K562 (cell line): ENCODE results near the gene SEL1L. TPM values are rescaled to one million over a fixed set of nuclear protein-coding genes. Genes with fewer than 3 reads are reported as not detected.

Experiments used
- ATAC-seq: fragments of 200-7000 bp; cut with Tn5 transposase; 3 replicates; pipeline ENCODE4 v1.9.1; 2020; ENCODE audit warnings: moderate library complexity
- BruUV-seq: library from RNA; stranded (reverse); fragments of 400-500 nt; replicated peaks from 2 replicates; lab custom pipeline; 2021; lab: Mats Ljungman, UMichigan
- CTCF ChIA-PET: fragments of 300-600 bp; formaldehyde crosslinking; extraction: SDS; loops from one replicate; lab custom pipeline; 2021; ENCODE audit warnings: low intra/inter-chr PET ratio; lab: Yijun Ruan, JAX
- POLR2A ChIA-PET: fragments of 300-600, 350-650 bp; sonication (Branson Sonifier 250); formaldehyde crosslinking; extraction: SDS; loops from one replicate; lab custom pipeline; 2021; ENCODE audit warnings: antibody characterized with exemption, inconsistent platforms; lab: Yijun Ruan, JAX
- DNase-seq, 4 experiments: peaks; one replicate each; pipeline versions ENCODE4 v3.0.0 to v3.0.0-alpha.2; 2011 to 2018; ENCODE audit warnings: low spot score in 3 of 4, mixed read lengths in 3 of 4; ENCODE audit errors: extremely low read depth in 1 of 4
- FAIRE-seq: peaks from 2 replicates; lab custom pipeline; 2011; peaks lifted over from hg19 to GRCh38; lab: Jason Lieb, UNC
- H2AFZ ChIP-seq: 2 replicates; pipeline ENCODE4 v1.6.0; 2011; ENCODE audit warnings: low read depth, low read length, control low read depth, inconsistent platforms
- H3K27ac ChIP-seq: fragments of 200-600 bp; 3 replicates; pipeline ENCODE4 v1.8.0; 2011; ENCODE audit warnings: low read depth, mild to moderate bottlenecking, control low read depth, inconsistent platforms, low read length, moderate library complexity, mixed read lengths; ENCODE audit errors: extremely low read depth
- H3K27me3 ChIP-seq, 2 experiments: fragments of 300-600 bp in 1 of 2; 2 replicates in 1 of 2; 3 replicates in 1 of 2; pipeline versions ENCODE4 v1.6.0 to v1.8.0; 2011; ENCODE audit warnings: inconsistent platforms in 2 of 2, low read length in 2 of 2, mild to moderate bottlenecking in 1 of 2, mixed read lengths in 1 of 2, moderate library complexity in 1 of 2; ENCODE audit not compliant: control insufficient read depth in 2 of 2, insufficient read depth in 2 of 2
- H3K36me3 ChIP-seq: fragments of 300-600 bp; 3 replicates; pipeline ENCODE4 v1.8.0; 2011; ENCODE audit warnings: mild to moderate bottlenecking, low read length, inconsistent platforms; ENCODE audit not compliant: control insufficient read depth, insufficient read depth
- H3K4me1 ChIP-seq, 2 experiments: fragments of 200-600 bp in 1 of 2; replicated peaks in 1 of 2; 2 replicates in 1 of 2; 3 replicates in 1 of 2; pipeline versions ENCODE4 v1.5.1 to v1.8.0; 2011; ENCODE audit warnings: inconsistent platforms in 2 of 2, low read length in 2 of 2, mild to moderate bottlenecking in 1 of 2, mixed read lengths in 1 of 2, moderate library complexity in 1 of 2; ENCODE audit not compliant: control insufficient read depth in 2 of 2, insufficient read depth in 2 of 2
- H3K4me2 ChIP-seq: 2 replicates; pipeline ENCODE4 v1.6.1; 2011; ENCODE audit warnings: low read length, control low read depth, inconsistent platforms, mixed read lengths; ENCODE audit not compliant: insufficient read depth
- H3K4me3 ChIP-seq: fragments of 200-600 bp; sonication (generic), shearing (Covaris generic); 2 replicates; pipeline ENCODE4 v1.5.1; 2016; ENCODE audit warnings: control low read depth, inconsistent platforms
- H3K79me2 ChIP-seq: fragments of 200-600 bp; 3 replicates; pipeline ENCODE4 v1.8.0; 2011; ENCODE audit warnings: low read length, inconsistent platforms; ENCODE audit not compliant: control insufficient read depth, insufficient read depth
- H3K9ac ChIP-seq, 2 experiments: 2 replicates each; pipeline versions ENCODE4 v1.6.0 to v1.6.1; 2011; ENCODE audit warnings: low read depth in 2 of 2, low read length in 2 of 2, control low read depth in 1 of 2, inconsistent platforms in 1 of 2, mild to moderate bottlenecking in 1 of 2, mixed read lengths in 1 of 2; ENCODE audit not compliant: insufficient read depth in 1 of 2
- H3K9me1 ChIP-seq: one replicate; pipeline ENCODE4 v1.6.0; 2011; ENCODE audit warnings: inconsistent platforms, mild to moderate bottlenecking, low read length, moderate library complexity; ENCODE audit not compliant: control insufficient read depth, insufficient read depth
- H3K9me3 ChIP-seq: replicated peaks from 2 replicates; pipeline ENCODE4 v1.5.1; 2011; ENCODE audit warnings: low read depth, low read length, inconsistent platforms; ENCODE audit not compliant: control insufficient read depth, insufficient read depth
- H4K20me1 ChIP-seq: replicated peaks from 2 replicates; pipeline ENCODE4 v1.6.1; 2011; ENCODE audit warnings: low read length, inconsistent platforms, mixed read lengths; ENCODE audit not compliant: control insufficient read depth, insufficient read depth
- CREB1 ChIP-seq, 2 experiments: sonication (generic) in 1 of 2; formaldehyde crosslinking in 1 of 2; IDR thresholded peaks; 2 replicates each; pipeline versions ENCODE4 v1.6.1 to v1.8.0; 2012 to 2022; ENCODE audit warnings: inconsistent platforms in 1 of 2, mild to moderate bottlenecking in 1 of 2, missing genetic modification reagents in 1 of 2, moderate library complexity in 1 of 2
- DDX20 ChIP-seq: fragments of 450-650 bp; IDR thresholded peaks from 2 replicates; pipeline ENCODE4 v1.6.1; 2016; ENCODE audit warnings: missing genetic modification characterization, low read depth, mild to moderate bottlenecking, missing compliant biosample characterization, moderate library complexity
- GABPA ChIP-seq: fragments of 200-800 bp; sonication (Bioruptor generic); conservative IDR thresholded peaks from 2 replicates; pipeline ENCODE4 v1.6.1; 2016; ENCODE audit warnings: low read depth, missing genetic modification characterization, missing compliant biosample characterization
- ZNF134 ChIP-seq: fragments of 250-450 bp; sonication (Bioruptor Pico); conservative IDR thresholded peaks from 2 replicates; pipeline ENCODE4 v1.4.0; 2020
- WGBS: fragments of 100-300 bp; shearing (Covaris generic); methylation state at CpG from one replicate; pipeline ENCODE4 v1.1.6; 2016; ENCODE audit warnings: low coverage, mixed read lengths; ENCODE audit not compliant: insufficient coverage; ENCODE audit errors: missing lambda C conversion rate; 5-methylcytosine and 5-hydroxymethylcytosine counted together
- in situ Hi-C: fragments of 300-500 bp; cut with MboI; formaldehyde crosslinking; loops from 4 replicates; pipeline ENCODE4 v1.15.0; 2018; ENCODE audit warnings: inconsistent platforms, mixed read lengths
- intact Hi-C: fragments of 100-400 bp; cut with micrococcal nuclease; formaldehyde crosslinking; loops from 2 replicates; pipeline ENCODE4 v1.14.2; 2022
- polyA plus RNA-seq, 8 experiments: library from polyadenylated mRNA; depleted of rRNA in 4 of 8; stranded (reverse) in 5 of 8; unstranded in 3 of 8; fragments of >200 nt; fragmentation: Nextera tagmentation in 2 of 8; fragmentation: Illumina TruSeq in 1 of 8; extraction: Ambion mirVana in 2 of 8; extraction: Trizol in 1 of 8; gene quantifications; 2 replicates each; pipeline versions ENCODE4 v1.2.1 to v1.2.3, GENCODE V29; 2011 to 2014; ENCODE audit warnings: inconsistent platforms in 1 of 8, missing spikeins in 1 of 8
- total RNA-seq, 7 experiments: library from RNA; depleted of rRNA in 6 of 7; stranded (reverse); fragments of >200 nt in 6 of 7; fragmentation: Illumina TruSeq in 2 of 7; extraction: Trizol in 2 of 7; gene quantifications; 2 replicates each; pipeline versions ENCODE4 v1.2.1 to v1.2.3, GENCODE V29; 2011 to 2021; ENCODE audit warnings: low replicate concordance in 1 of 7

Gene SEL1L
- total and polyA plus RNA-seq, 9 of the 15 experiments (the other 6 are each of a cell fraction or from before 2014, with no cell fraction given), result 7.7 to 21.1 (median 13.6) TPM

DNA sequence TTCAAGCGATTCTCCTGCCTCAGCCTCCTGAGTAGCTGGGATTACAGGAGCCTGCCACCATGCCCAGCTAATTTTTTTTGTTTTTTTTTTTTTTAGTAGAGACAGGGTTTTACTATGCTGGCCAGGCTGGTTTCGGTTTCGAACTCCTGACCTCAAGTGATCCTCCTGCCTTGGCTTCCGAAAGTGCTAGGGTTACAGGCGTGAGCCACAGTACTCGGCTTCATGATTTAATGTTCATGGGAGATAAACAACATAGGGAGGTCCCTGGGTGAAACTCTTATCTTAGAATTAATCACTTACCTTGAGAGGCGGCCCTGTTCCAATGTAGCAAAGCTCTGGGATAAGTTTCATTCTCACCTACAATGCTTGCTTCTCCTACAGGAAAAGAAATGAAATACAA, 48.3 kb downstream of the SEL1L start:
- in situ Hi-C loops, result no loop called here
- no peaks in the 10 kb centered on the region for H3K4me1 ChIP-seq
- peaks cover 62% of the 10 kb centered on the region for H3K36me3 ChIP-seq
- H3K4me2 ChIP-seq, result no peak overlapping the region
- no peak overlapping the region for H2AFZ ChIP-seq
- H3K27ac ChIP-seq, result no peak overlapping the region
- no peaks in the 10 kb centered on the region for H4K20me1 ChIP-seq
- intact Hi-C loops, result no loop called here
- no peaks in the 10 kb centered on the region for H3K79me2 ChIP-seq
- H3K9me3 ChIP-seq, result no peaks in the 10 kb centered on the region
- no peak for DNase-seq
- H3K27me3 ChIP-seq, result no peaks in the 10 kb centered on the region
- H3K9me1 ChIP-seq, result no peaks in the 10 kb centered on the region
- TF ChIP-seq CREB1 (IDR thresholded peaks at IDR 0.05) (no peak), CREB1 (CRISPR knock-in tag; IDR thresholded peaks at IDR 0.05) (no peak)
- 64% methylated on average over 5 of the region's 7 CpGs for WGBS
- ChIA-PET POLR2A (interaction anchor here (1.0 kb wide), 1 partner anchor 13 kb away, joined by 4 read pairs; no protein-coding TSS in a partner anchor), CTCF (no interaction called here)
- H3K9ac ChIP-seq, result no peak overlapping the region
- no peak for FAIRE-seq
- no peak overlapping the region for H3K4me3 ChIP-seq
- no peak for ATAC-seq
- BruUV-seq, result no TSS peak

GRCh38 chr14:81484120-81484519, 49.5 kb downstream of the SEL1L start:
- no peak for ATAC-seq
- intact Hi-C loops, result no loop called here
- POLR2A ChIA-PET, result interaction anchor here (1.2 kb wide), 1 partner anchor 9 kb away, joined by 3 read pairs; no protein-coding TSS in a partner anchor

More at GRCh38 chr14:81484120-81484519, 49.5 kb downstream of the SEL1L start:
- no peak for TF ChIP-seq ZNF134 (CRISPR knock-in tag)
- no peak for TF ChIP-seq DDX20
- TF ChIP-seq GABPA (tag), result no peak
- no peak for FAIRE-seq
- Histone ChIP-seq H3K4me2 (no peak overlapping the region), H3K36me3 (peaks cover 59% of the 10 kb centered on the region), H3K9me1 (no peaks in the 10 kb centered on the region), H3K9me3 (no peaks in the 10 kb centered on the region), H3K27me3 (no peaks in the 10 kb centered on the region), H3K79me2 (no peaks in the 10 kb centered on the region), H3K27ac (no peak overlapping the region), H3K4me1 (no peaks in the 10 kb centered on the region), H3K4me3 (no peak overlapping the region), H4K20me1 (no peaks in the 10 kb centered on the region), H2AFZ (no peak overlapping the region), H3K9ac (no peak overlapping the region)
- BruUV-seq, result no TSS peak
- CTCF ChIA-PET, result no interaction called here
- DNase-seq, result no peak
- WGBS, result 80% methylated on average over 4 of the region's 4 CpGs
- in situ Hi-C loops, result no loop called here
